Stimulated activated CD4-positive, alpha-beta T cell treated with anti-CD3 and anti-CD28 coated beads, Interleukin-15, amount 100 ng/mL, for 48 hours (primary cell): ENCODE measurements around the gene SLC39A3.
"Not testable (repeated sequence)": the region's sequence is repeated elsewhere in the genome, so short reads cannot be mapped to it uniquely, and the experiment has no call there.

Source experiments
- DNase-seq, 2 donors: peaks; one replicate each; pipeline ENCODE4 v3.0.0-alpha.2; 2020; ENCODE audit warnings: low read depth in 2 of 2

SLC39A3 gene

GRCh38 chr19:2722541-2723344, 17.1 kb downstream of the SLC39A3 start:
- DNase-seq: no peak

GRCh38 chr19:2721570-2722540, 18.0 kb downstream of the SLC39A3 start:
- no peak for DNase-seq

GRCh38 chr19:2720777-2721569, 18.8 kb downstream of the SLC39A3 start, which contains the start of gene DIRAS1:
Gene DIRAS1, minus strand, starts transcription at chr19:2721372. Its CDS starts 3,566 bp downstream, at chr19:2717806.
- no peak for DNase-seq

- no peak for DNase-seq
These were observed 19.7 kb downstream of the SLC39A3 start for GRCh38 chr19:2719920-2720776.

- DNase-seq: no peak
These were observed 20.5 kb downstream of the SLC39A3 start for GRCh38 chr19:2719232-2719735.

- no peak for DNase-seq
These were observed 21.9 kb downstream of the SLC39A3 start for GRCh38 chr19:2717638-2718541.

- no peak for DNase-seq
These were observed 22.8 kb downstream of the SLC39A3 start for GRCh38 chr19:2716722-2717637.

- DNase-seq: no peak
These were observed 23.6 kb downstream of the SLC39A3 start for GRCh38 chr19:2716275-2716650.

- DNase-seq: no peak
These were observed 24.1 kb downstream of the SLC39A3 start for GRCh38 chr19:2715470-2716274.

GRCh38 chr19:2714531-2715269, 25.1 kb downstream of the SLC39A3 start:
- DNase-seq: no peak

- not testable (repeated sequence) for DNase-seq
These were observed 25.7 kb downstream of the SLC39A3 start for GRCh38 chr19:2714102-2714501.

GRCh38 chr19:2713170-2713569, 26.6 kb downstream of the SLC39A3 start:
- not testable (repeated sequence) for DNase-seq

- DNase-seq: no peak
These were observed 28.0 kb downstream of the SLC39A3 start for GRCh38 chr19:2711875-2712205.

GRCh38 chr19:2711172-2711874, 28.5 kb downstream of the SLC39A3 start:
- DNase-seq: no peak

- no peak for DNase-seq
These were observed 33.6 kb downstream of the SLC39A3 start for GRCh38 chr19:2706251-2706650.

GRCh38 chr19:2703691-2704216, 36.1 kb downstream of the SLC39A3 start:
- no peak for DNase-seq
